ENCODE measurements around the gene FOXRED1.

Gene FOXRED1

DNA sequence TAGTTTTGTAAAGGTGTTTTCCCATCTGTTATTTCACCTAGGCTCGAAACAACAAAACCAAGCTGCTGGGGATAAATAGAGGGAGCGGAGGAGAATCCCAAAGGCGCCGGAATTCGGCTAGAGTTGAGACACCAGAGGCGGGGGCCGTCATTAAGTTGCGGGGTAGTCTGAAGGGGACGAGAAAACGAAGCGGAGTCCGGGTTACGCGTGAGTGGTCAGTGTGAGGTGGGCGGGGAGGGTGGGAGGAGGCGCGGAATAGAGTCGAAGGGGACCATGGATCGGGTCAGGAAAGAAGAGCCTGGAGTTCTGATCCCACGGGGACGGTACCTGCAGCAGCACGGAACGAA is 620 bp upstream of the FOXRED1 start:
- TF ChIP-seq, protein P1, sequence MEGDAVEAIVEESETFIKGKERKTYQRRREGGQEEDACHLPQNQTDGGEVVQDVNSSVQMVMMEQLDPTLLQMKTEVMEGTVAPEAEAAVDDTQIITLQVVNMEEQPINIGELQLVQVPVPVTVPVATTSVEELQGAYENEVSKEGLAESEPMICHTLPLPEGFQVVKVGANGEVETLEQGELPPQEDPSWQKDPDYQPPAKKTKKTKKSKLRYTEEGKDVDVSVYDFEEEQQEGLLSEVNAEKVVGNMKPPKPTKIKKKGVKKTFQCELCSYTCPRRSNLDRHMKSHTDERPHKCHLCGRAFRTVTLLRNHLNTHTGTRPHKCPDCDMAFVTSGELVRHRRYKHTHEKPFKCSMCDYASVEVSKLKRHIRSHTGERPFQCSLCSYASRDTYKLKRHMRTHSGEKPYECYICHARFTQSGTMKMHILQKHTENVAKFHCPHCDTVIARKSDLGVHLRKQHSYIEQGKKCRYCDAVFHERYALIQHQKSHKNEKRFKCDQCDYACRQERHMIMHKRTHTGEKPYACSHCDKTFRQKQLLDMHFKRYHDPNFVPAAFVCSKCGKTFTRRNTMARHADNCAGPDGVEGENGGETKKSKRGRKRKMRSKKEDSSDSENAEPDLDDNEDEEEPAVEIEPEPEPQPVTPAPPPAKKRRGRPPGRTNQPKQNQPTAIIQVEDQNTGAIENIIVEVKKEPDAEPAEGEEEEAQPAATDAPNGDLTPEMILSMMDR (IDR thresholded peaks at IDR 0.05; ENCODE audit: low read depth, low read length), result no peak
- peak overlapping the region; percentile 84 to 97 for H3K4me3 ChIP-seq (replicated peaks in 1 of 2; ENCODE audit: low read depth in 2 of 2, low read length in 2 of 2)
- DNase-seq (ENCODE audit: low read depth in 2 of 2), result no peak

DNA sequence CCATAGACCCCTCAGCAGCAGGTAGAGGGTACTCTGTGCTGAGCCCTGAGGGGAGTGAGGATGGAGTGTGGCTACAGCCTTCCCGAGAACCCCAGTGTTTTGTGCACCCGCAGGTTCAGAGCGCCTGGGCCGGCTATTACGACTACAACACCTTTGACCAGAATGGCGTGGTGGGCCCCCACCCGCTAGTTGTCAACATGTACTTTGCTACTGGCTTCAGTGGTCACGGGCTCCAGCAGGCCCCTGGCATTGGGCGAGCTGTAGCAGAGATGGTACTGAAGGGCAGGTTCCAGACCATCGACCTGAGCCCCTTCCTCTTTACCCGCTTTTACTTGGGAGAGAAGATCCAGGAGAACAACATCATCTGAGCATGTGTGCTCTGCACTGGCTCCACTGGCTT is 8.4 kb downstream of the FOXRED1 start:
- no peak overlapping the region for H3K4me3 ChIP-seq (replicated peaks in 1 of 2; ENCODE audit: low read depth in 2 of 2, low read length in 2 of 2)
- TF ChIP-seq, protein P1 (IDR thresholded peaks at IDR 0.05; ENCODE audit: low read depth, low read length), result no peak
- no peak for DNase-seq (ENCODE audit: low read depth in 2 of 2)

DNA sequence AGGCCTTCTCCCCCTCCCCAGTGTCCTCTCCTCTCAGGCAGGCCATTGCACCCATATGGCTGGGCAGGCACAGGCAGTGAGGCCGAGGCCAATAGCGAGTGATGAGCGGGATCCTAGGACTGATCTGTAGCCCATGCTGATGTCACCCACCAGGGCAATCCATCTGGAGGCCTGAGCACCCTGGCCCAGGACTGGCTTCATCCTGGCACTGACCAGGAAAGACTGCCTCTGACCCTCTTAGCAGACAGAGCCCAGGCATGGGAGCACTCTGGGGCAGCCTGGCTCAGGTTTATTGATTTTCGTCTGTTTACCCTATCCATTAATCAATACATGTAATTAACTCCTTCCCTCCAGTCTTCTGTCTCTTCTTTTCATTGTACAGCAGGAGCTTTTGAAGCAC is 8.8 kb downstream of the FOXRED1 start:
- H3K4me3 ChIP-seq (replicated peaks in 1 of 2; ENCODE audit: low read depth in 2 of 2, low read length in 2 of 2), result no peak overlapping the region
- TF ChIP-seq, protein P1 (IDR thresholded peaks at IDR 0.05; ENCODE audit: low read depth, low read length), result no peak
- no peak for DNase-seq (ENCODE audit: low read depth in 2 of 2)

DNA sequence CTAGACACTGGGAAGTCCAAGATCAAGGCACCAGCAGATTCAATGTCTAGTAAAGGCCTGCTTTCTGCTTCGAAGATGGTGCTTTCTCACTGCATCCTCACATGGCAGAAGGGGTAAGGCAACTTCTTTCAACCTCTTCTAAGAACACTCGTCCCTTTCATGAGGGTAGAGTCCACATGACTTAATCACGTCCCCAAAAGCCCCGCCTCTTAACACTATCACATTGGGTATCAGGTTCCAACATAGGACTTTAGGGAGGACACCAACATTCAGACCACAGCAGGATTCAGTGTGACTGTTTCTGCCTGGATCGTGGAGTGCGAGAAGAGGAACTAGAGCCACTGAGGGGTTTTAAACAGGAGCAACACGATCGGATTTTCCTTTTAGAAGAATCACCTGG is 10.2 kb downstream of the FOXRED1 start:
- DNase-seq (ENCODE audit: low read depth in 2 of 2), result no peak
- TF ChIP-seq, protein P1 (IDR thresholded peaks at IDR 0.05; ENCODE audit: low read depth, low read length), result no peak

DNA sequence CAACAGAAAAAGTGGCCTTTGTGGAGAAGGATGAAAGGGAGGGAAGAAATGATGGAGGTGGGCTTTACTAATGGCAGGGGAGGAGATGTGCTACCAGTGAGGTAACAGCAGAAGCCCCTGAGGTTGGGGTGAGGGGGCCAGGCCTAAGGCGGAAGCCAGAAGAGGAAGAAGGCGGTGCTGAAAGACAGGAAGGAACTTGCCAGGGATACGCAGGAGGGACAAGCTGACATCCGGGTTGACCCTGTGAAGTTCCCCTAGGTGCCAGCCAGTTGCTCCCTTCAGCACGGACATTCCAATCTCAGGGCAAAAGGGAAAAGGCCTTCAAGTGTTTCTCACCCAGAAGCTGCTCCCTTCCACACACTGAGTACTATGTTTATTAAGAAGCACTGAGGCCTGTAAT is 11.6 kb downstream of the FOXRED1 start:
- TF ChIP-seq, protein P1 (IDR thresholded peaks at IDR 0.05; ENCODE audit: low read depth, low read length), result no peak
- H3K4me3 ChIP-seq (replicated peaks in 1 of 2; ENCODE audit: low read depth in 2 of 2, low read length in 2 of 2), result no peak overlapping the region
- DNase-seq (ENCODE audit: low read depth in 2 of 2), result no peak

More for the DNA sequence above, 10.2 kb downstream of the FOXRED1 start:
- H3K4me3 ChIP-seq (replicated peaks in 1 of 2; ENCODE audit: low read depth in 2 of 2, low read length in 2 of 2), result no peak overlapping the region

DNA sequence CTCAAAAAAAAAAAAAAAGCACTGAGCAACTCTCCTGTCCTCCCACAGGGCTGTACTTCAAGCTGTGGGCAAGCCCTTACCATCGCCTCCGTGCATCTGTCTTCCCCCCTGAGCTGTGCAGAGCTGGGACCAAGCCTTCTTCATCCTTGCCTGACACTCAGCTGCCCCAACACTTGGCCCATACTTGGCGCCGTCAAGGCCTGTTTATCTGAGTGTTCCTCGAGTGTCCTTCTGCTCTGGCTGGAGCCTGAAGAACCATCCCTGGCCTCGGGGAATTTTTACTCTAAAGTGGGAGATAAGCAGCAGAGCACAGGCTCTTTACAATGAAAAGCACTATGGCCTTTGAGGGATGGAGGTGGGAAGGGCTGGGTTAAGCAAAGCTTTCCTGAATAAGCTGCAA is 12.3 kb downstream of the FOXRED1 start:
- no peak overlapping the region for H3K4me3 ChIP-seq (replicated peaks in 1 of 2; ENCODE audit: low read depth in 2 of 2, low read length in 2 of 2)
- TF ChIP-seq, protein P1 (IDR thresholded peaks at IDR 0.05; ENCODE audit: low read depth, low read length), result no peak
- no peak for DNase-seq (ENCODE audit: low read depth in 2 of 2)

DNA sequence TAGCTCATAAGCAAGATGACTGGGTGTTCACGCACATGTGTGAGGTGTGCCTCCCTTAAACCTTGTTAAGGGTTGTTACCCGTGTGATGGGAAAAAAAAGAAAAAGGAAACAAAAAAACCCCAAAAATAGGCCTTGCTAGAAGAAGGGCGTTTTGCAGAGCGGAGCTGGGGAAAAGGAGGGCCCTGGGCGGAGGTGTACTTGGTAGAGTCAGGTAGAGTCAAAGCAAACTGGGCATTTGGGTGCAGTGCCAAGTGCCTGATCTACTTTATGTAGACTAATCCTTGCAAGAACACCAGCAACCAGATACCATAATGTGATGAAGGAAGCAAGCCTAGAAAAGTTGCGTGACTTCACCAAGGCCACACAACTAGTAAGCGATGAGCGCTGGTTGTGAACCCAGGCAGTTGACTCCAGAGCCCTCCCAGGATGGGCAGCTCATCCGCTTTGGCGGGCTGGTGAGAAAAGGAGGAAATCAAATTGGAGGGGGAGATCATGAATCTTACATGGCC is 12.8 kb downstream of the FOXRED1 start:
- no peak overlapping the region for H3K4me3 ChIP-seq (replicated peaks in 1 of 2; ENCODE audit: low read depth in 2 of 2, low read length in 2 of 2)
- no peak for DNase-seq (ENCODE audit: low read depth in 2 of 2)
- TF ChIP-seq, protein P1 (IDR thresholded peaks at IDR 0.05; ENCODE audit: low read depth, low read length), result no peak

Data from cardiac fibroblast (primary cell).